Sigmoid colon (tissue), 7 donors: Measurements from ENCODE around the gene EEIG1. TPM values are rescaled to one million over a fixed set of nuclear protein-coding genes. Genes with fewer than 3 reads are reported as not detected.

Experiments
- DNase-seq: peaks from one replicate; pipeline ENCODE4 v3.0.0-alpha.2; 2019
- H3K27ac ChIP-seq, 4 donors: fragments of 200-600 bp; sonication (generic); one replicate each; pipeline ENCODE4 v1.5.1; 2016 to 2019; ENCODE audit warnings: mild to moderate bottlenecking in 1 of 4
- H3K27me3 ChIP-seq, 3 donors: fragments of 200-600 bp; sonication (generic); one replicate each; pipeline ENCODE4 v1.5.1; 2019; ENCODE audit warnings: mild to moderate bottlenecking in 1 of 3
- H3K36me3 ChIP-seq, 4 donors: fragments of 200-600 bp; sonication (generic); one replicate each; pipeline ENCODE4 v1.5.1; 2016 to 2019
- H3K4me1 ChIP-seq, 4 donors: fragments of 200-600 bp; sonication (generic); one replicate each; pipeline ENCODE4 v1.5.1; 2017 to 2019
- H3K4me3 ChIP-seq, 4 donors: fragments of 200-600 bp; sonication (generic); one replicate each; pipeline ENCODE4 v1.5.1; 2017 to 2019; ENCODE audit warnings: mild to moderate bottlenecking in 2 of 4, moderate library complexity in 1 of 4
- H3K9me3 ChIP-seq, 4 donors: fragments of 200-600 bp in 3 of 4; sonication (generic) in 3 of 4; one replicate each; pipeline versions ENCODE4 v1.5.1 to v1.6.1; 2013 to 2019
- CTCF ChIP-seq, 4 experiments: fragments of 450-650 bp in 3 of 4; fragments of 200-600 bp in 1 of 4; IDR thresholded peaks; one replicate each; pipeline ENCODE4 v1.5.1; 2016 to 2019; ENCODE audit warnings: antibody characterized with exemption in 4 of 4, mild to moderate bottlenecking in 3 of 4, moderate library complexity in 2 of 4
- EP300 ChIP-seq, 4 donors: sonication (generic); formaldehyde crosslinking; IDR thresholded peaks; one replicate each; pipeline ENCODE4 v1.6.1; 2017; ENCODE audit warnings: antibody characterized with exemption in 4 of 4
- POLR2A ChIP-seq, 2 donors: fragments of 450-650 bp; IDR thresholded peaks; one replicate each; pipeline ENCODE4 v1.6.1; 2016; ENCODE audit warnings: antibody characterized with exemption in 2 of 2, mild to moderate bottlenecking in 2 of 2, moderate library complexity in 2 of 2
- POLR2AphosphoS5 ChIP-seq, 4 donors: sonication (generic); formaldehyde crosslinking; IDR thresholded peaks; one replicate each; pipeline ENCODE4 v1.6.1; 2017; ENCODE audit warnings: antibody characterized with exemption in 4 of 4
- WGBS, 2 donors: extraction: QIAGEN DNeasy Blood & Tissue Kit; methylation state at CpG; one replicate each; pipeline ENCODE4 v1.1.7; 2013; 5-methylcytosine and 5-hydroxymethylcytosine counted together
- intact Hi-C: fragments of 100-400 bp; cut with DNase I; formaldehyde crosslinking; loops from one replicate; pipeline ENCODE4 v1.15.1; 2023
- polyA plus RNA-seq, 3 donors: library from polyadenylated mRNA; stranded (reverse); fragments of 200-250 nt; gene quantifications; one replicate each; pipeline ENCODE4 v1.2.3, GENCODE V29; 2013
- total RNA-seq, 4 donors: library from RNA; depleted of rRNA; stranded (reverse); fragments of >200 nt; gene quantifications; one replicate each; pipeline ENCODE4 v1.1.0, GENCODE V29; 2016
- donor health status: healthy with polysubstance abuse.
- donor health status: Bipolar disorder and iron deficiency.
- donor health status: healthy.

The EEIG1 gene
- total and polyA plus RNA-seq, 7 donors = 10.9 to 92.0 (median 32.7) TPM

DNA sequence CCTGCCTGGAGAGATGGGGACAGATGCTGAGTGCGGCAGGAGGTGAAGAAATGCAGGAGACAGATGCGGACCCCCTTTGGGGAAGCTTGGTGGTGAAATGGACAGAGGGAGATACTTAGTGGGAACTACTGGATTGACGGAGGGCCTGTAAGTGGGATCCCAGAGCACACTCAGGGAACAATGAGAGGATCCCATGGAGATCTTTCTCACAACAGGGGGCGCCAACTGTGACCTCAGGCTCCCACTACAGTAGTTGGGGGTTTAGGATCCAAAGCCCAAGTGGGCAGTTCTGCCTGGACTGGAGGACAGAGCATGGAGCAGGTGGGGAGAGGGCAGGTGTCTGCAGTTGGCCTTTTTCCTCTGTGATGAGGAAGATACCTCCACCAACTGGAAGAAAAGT is 46.5 kb downstream of the EEIG1 start:
- TF ChIP-seq CTCF (IDR thresholded peaks at IDR 0.05) (no peak), POLR2A (IDR thresholded peaks at IDR 0.05) (no peak), EP300 (IDR thresholded peaks at IDR 0.05) (no peak), POLR2AphosphoS5 (IDR thresholded peaks at IDR 0.05) (no peak)
- Histone ChIP-seq H3K36me3 (peaks cover 0 to 10% (median 5%) of the 10 kb centered on the region in 4 donors), H3K4me3 (no peak overlapping the region), H3K27me3 (peaks cover 0 to 27% (median under 1%) of the 10 kb centered on the region in 3 donors), H3K27ac (no peak overlapping the region), H3K9me3 (no peaks in the 10 kb centered on the region), H3K4me1 (peaks cover 0 to 47% (median 45%) of the 10 kb centered on the region in 4 donors)
- intact Hi-C loops = loop anchor here (5.0 kb wide), 1 partner anchor 322 kb away; the partner anchor contains the start of gene STXBP1
- DNase-seq = no peak
- WGBS, 2 donors = 95 to 96% methylated on average over 4 of the region's 4 CpGs

DNA sequence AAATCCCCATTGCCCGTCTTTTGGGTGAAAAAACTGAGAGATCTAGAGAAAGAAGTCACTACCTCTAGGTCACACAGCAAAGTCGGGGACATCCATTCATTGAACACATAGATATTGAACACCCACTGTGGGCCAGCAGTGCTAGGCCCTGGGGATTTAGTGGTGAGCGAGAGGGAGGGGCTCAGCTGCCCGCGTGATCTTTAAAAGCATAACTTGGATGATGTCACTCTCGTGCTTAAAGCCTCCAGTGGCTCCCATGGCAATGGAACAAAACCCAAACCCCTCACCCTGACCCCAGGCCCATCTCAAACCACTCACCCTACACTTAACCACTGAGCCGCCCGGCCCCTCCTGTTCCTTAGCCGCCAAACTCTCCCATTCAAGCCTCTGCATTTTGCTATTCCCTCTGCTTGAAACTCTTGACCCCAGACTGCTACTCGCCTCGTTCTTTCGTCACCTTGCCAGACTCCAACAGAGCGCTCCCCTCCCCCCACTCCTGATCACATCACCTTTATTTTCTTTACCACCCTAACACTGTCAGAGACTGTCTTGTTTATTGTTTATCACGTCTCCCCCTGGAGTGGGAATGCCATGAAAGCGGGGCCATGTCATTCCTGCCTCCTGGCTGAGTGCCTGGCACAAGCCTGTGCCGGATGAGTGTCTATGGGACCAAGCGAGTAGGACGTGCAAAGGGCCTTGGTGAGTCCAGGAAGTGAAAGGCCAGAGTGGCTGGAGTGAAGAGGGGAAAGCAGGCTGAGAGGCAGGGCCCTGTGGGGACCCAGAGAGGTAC is 49.5 kb downstream of the EEIG1 start:
- H3K36me3 ChIP-seq = peaks cover 0 to 10% (median 5%) of the 10 kb centered on the region in 4 donors
- no peak for DNase-seq
- no peaks in the 10 kb centered on the region for H3K9me3 ChIP-seq
- peaks cover 0 to 42% (median 40%) of the 10 kb centered on the region in 4 donors for H3K4me1 ChIP-seq
- peaks cover 22 to 57% (median 30%) of the 10 kb centered on the region in 3 donors for H3K27me3 ChIP-seq
- H3K27ac ChIP-seq = no peak overlapping the region
- WGBS, 2 donors = 23 to 37% methylated on average over 18 of the region's 18 CpGs
- TF ChIP-seq POLR2A (IDR thresholded peaks at IDR 0.05) (no peak), CTCF (IDR thresholded peaks at IDR 0.05) (no peak), POLR2AphosphoS5 (IDR thresholded peaks at IDR 0.05) (no peak), EP300 (IDR thresholded peaks at IDR 0.05) (no peak)
- intact Hi-C loops = loop anchor here (5.0 kb wide), 1 partner anchor 319 kb away; the partner anchor contains the start of gene STXBP1
- peak overlapping the region in 3 of 4 donors; percentile 40 to 55 (median 50) for H3K4me3 ChIP-seq

Other genes with a start within 250 kb of the EEIG1 start
- 10 to 100 TPM in 1 of 4 donors, 1 to 10 TPM in 3; 6.1 to 10.4 (median 7.9) TPM for gene TOR2A, start 245.7 kb downstream of the EEIG1 start, total RNA-seq
- gene TOR2A, start 245.7 kb downstream of the EEIG1 start, polyA plus RNA-seq = 10 to 100 TPM; 12.6 to 26.4 (median 15.7) TPM
- gene SH2D3C, start 202.3 kb downstream of the EEIG1 start, total RNA-seq = 1 to 10 TPM; 3.1 to 7.2 (median 4.9) TPM
- 10 to 100 TPM in 1 of 3 donors, 1 to 10 TPM in 2; 1.4 to 11.3 (median 6.6) TPM for gene SH2D3C, start 202.3 kb downstream of the EEIG1 start, polyA plus RNA-seq
- gene CDK9, start 195.0 kb downstream of the EEIG1 start, total RNA-seq = 10 to 100 TPM; 44.9 to 77.2 (median 51.8) TPM
- gene CDK9, start 195.0 kb downstream of the EEIG1 start, polyA plus RNA-seq = 10 to 100 TPM; 28.9 to 47.2 (median 32.4) TPM
- 10 to 100 TPM; 32.1 to 47.9 (median 35.8) TPM for gene FPGS, start 178.1 kb downstream of the EEIG1 start, total RNA-seq
- 10 to 100 TPM in 2 of 3 donors, 1 to 10 TPM in 1; 9.2 to 51.3 (median 16.8) TPM for gene FPGS, start 178.1 kb downstream of the EEIG1 start, polyA plus RNA-seq
- gene ENG, start 126.3 kb downstream of the EEIG1 start, total RNA-seq = 10 to 100 TPM; 17.1 to 28.5 (median 20.6) TPM
- gene ENG, start 126.3 kb downstream of the EEIG1 start, polyA plus RNA-seq = 10 to 100 TPM in 2 of 3 donors, 1 to 10 TPM in 1; 5.4 to 50.4 (median 25.7) TPM
- 10 to 100 TPM; 28.8 to 73.2 (median 48.7) TPM for gene AK1, start 103.3 kb downstream of the EEIG1 start, total RNA-seq
- gene AK1, start 103.3 kb downstream of the EEIG1 start, polyA plus RNA-seq = 100 to 1,000 TPM in 1 of 3 donors, 10 to 100 TPM in 2; 85.9 to 254 (median 85.9) TPM
- gene ST6GALNAC6, start 81.4 kb downstream of the EEIG1 start, total RNA-seq = 100 to 1,000 TPM; 107 to 125 (median 114) TPM
- 100 to 1,000 TPM in 1 of 3 donors, 10 to 100 TPM in 2; 35.6 to 112 (median 87.1) TPM for gene ST6GALNAC6, start 81.4 kb downstream of the EEIG1 start, polyA plus RNA-seq
- 10 to 100 TPM; 22.8 to 27.7 (median 25.5) TPM for gene ST6GALNAC4, start 63.9 kb downstream of the EEIG1 start, total RNA-seq
- gene ST6GALNAC4, start 63.9 kb downstream of the EEIG1 start, polyA plus RNA-seq = 10 to 100 TPM; 25.2 to 51.1 (median 37.7) TPM
- 1 to 10 TPM in 3 of 4 donors, under 1 TPM in 1; 0.16 to 4.2 (median 2.6) TPM for gene PIP5KL1, start 50.2 kb downstream of the EEIG1 start, total RNA-seq
- 1 to 10 TPM in 1 of 3 donors, under 1 TPM in 1, not detected in 1; 0.70 to 1.8 TPM for gene PIP5KL1, start 50.2 kb downstream of the EEIG1 start, polyA plus RNA-seq
- 10 to 100 TPM in 2 of 4 donors, 1 to 10 TPM in 2; 6.0 to 11.9 (median 9.7) TPM for gene DPM2, start 43.1 kb downstream of the EEIG1 start, total RNA-seq
- gene DPM2, start 43.1 kb downstream of the EEIG1 start, polyA plus RNA-seq = 10 to 100 TPM; 17.3 to 41.9 (median 24.6) TPM
- gene NAIF1, start 86.3 kb upstream of the EEIG1 start, total RNA-seq = 10 to 100 TPM in 1 of 4 donors, 1 to 10 TPM in 3; 5.5 to 10.7 (median 6.3) TPM
- gene NAIF1, start 86.3 kb upstream of the EEIG1 start, polyA plus RNA-seq = 10 to 100 TPM in 1 of 3 donors, 1 to 10 TPM in 2; 8.4 to 11.0 (median 8.6) TPM
- gene SLC25A25, start 87.2 kb upstream of the EEIG1 start, total RNA-seq = 10 to 100 TPM; 10.2 to 77.2 (median 12.9) TPM
- 10 to 100 TPM; 16.6 to 19.4 (median 16.8) TPM for gene SLC25A25, start 87.2 kb upstream of the EEIG1 start, polyA plus RNA-seq
- 100 to 1,000 TPM in 2 of 4 donors, 10 to 100 TPM in 2; 60.0 to 119 (median 97.5) TPM for gene PTGES2, start 146.7 kb upstream of the EEIG1 start, total RNA-seq
- 10 to 100 TPM; 56.5 to 82.2 (median 66.1) TPM for gene PTGES2, start 146.7 kb upstream of the EEIG1 start, polyA plus RNA-seq
- not detected for gene LCN2, start 168.5 kb upstream of the EEIG1 start, total RNA-seq
- gene LCN2, start 168.5 kb upstream of the EEIG1 start, polyA plus RNA-seq = 1,000 to 10,000 TPM in 1 of 3 donors, 10 to 100 TPM in 1, 1 to 10 TPM in 1; 9.6 to 1,818 (median 79.8) TPM
- 100 to 1,000 TPM; 158 to 273 (median 204) TPM for gene BBLN, start 179.3 kb upstream of the EEIG1 start, total RNA-seq
- 100 to 1,000 TPM; 111 to 123 (median 113) TPM for gene BBLN, start 179.3 kb upstream of the EEIG1 start, polyA plus RNA-seq
- gene CIZ1, start 210.6 kb upstream of the EEIG1 start, total RNA-seq = 100 to 1,000 TPM in 1 of 4 donors, 10 to 100 TPM in 3; 60.2 to 116 (median 68.5) TPM
- gene CIZ1, start 210.6 kb upstream of the EEIG1 start, polyA plus RNA-seq = 10 to 100 TPM; 25.7 to 58.3 (median 46.8) TPM
- gene DNM1, start 222.4 kb upstream of the EEIG1 start, total RNA-seq = 10 to 100 TPM in 2 of 4 donors, 1 to 10 TPM in 2; 7.7 to 40.2 (median 12.9) TPM
- gene DNM1, start 222.4 kb upstream of the EEIG1 start, polyA plus RNA-seq = 1 to 10 TPM in 2 of 3 donors, under 1 TPM in 1; 0.46 to 9.3 (median 1.2) TPM